Stimulated activated CD4-positive, alpha-beta T cell treated with anti-CD3 and anti-CD28 coated beads, Interleukin-15, amount 100 ng/mL, for 1 hour (primary cell): ENCODE results near the gene NPFF.
"Not testable (repeated sequence)": the region's sequence is repeated elsewhere in the genome, so short reads cannot be mapped to it uniquely, and the experiment has no call there.

Source experiments
- DNase-seq, 2 donors: peaks; one replicate each; pipeline ENCODE4 v3.0.0-alpha.2; 2020; ENCODE audit warnings: low read depth in 1 of 2, low spot score in 1 of 2

Gene NPFF, protein sequence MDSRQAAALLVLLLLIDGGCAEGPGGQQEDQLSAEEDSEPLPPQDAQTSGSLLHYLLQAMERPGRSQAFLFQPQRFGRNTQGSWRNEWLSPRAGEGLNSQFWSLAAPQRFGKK

DNA sequence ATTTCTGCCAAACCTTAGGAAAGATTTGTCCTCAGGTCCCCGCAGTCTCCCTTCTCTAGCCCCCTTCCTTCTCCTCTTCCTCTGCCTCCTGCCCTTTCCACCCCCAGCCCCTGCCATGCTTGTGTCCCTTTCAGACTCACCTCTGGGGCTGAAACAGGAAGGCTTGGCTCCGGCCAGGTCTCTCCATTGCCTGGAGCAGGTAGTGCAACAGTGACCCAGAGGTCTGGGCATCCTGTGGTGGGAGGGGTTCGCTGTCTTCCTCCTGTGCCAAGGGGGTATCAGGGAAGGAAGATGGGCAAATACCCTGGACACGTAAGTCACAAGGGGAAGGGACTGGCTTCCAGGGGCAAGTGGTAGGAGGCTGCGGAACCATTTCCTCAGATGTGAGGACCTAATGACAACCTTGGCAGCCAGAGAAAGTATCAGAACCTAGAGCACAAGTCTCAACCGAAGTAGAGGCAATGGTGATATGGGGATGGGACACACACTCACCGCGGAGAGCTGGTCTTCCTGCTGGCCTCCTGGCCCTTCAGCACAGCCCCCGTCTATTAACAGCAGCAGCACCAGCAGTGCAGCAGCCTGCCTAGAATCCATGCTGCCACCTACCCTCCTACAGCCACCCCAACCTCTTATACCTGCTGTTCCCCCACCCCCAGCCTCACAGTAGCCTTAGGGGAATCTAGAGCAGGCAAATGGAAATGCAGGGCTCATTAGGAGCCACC, at the start of gene NPFF:
Gene NPFF (minus strand): TSS at position 604 of the 722 bp plus-strand sequence. CDS start 10 bp downstream, at position 594.
- DNase-seq, result no peak

DNA sequence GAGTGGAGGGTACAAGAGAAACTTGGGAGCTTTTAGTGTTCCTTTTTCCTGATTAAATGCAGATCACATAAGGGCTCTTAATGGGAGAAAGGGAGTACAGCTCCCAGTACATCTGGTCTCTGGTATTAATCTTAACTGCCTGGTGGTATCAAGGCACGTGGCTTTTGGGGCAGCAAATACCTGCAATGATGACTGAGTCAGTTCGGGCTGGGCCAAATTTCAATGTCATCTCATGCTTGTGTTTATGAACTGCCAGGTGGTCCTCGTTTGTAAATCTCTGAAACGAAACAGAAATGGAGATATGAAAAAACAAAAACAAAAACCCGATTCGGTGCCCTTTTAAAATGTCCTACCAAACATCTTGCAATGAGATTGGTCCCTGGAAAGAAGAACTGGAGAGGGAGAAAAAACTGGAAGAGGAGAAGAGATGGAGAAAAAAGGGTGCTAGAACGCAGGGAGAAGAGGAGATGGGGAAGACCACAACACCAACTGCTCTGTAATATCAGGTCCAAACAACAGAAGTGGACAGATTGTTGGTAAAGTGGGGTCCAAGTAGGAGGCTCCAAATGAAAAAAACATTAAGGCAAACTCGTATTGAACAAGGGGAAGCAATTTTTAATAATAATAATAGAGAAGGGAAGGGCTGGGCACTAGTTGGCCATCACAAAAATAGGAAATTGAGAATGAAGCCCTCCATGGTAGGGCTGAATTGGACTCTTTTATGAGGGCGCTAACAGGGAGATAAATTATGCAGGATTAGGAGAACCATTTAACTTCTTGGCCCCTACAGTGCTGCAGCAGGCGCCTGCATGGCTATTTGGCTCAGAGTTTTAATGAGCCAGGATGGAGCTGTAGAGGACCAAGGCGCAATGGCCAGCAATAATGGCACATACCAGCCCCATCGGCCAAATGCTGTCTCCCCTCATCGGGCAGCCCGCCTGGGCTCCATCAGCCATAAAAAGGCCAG, 45.4 kb upstream of the NPFF start:
- DNase-seq, result no peak

DNA sequence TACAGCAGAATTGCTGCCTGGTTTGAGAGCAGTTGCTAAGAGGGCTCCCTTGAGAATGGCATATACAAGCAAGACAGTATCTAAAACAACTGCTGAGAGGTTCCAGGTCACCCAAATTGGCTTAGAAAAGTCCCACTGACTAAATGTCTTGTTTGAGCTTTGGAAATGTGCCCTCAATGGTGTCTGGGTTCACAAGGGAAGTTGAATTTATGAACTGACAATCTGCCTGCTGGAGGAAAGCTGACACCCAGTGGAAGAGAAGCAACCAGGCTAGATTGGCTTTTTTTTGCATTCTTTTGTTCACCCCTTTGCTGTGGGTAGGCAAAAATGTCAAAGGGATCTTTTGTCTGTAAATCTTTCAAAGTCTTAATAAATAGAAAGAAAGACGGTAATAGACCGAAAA, 44.6 kb upstream of the NPFF start:
- DNase-seq, result no peak

DNA sequence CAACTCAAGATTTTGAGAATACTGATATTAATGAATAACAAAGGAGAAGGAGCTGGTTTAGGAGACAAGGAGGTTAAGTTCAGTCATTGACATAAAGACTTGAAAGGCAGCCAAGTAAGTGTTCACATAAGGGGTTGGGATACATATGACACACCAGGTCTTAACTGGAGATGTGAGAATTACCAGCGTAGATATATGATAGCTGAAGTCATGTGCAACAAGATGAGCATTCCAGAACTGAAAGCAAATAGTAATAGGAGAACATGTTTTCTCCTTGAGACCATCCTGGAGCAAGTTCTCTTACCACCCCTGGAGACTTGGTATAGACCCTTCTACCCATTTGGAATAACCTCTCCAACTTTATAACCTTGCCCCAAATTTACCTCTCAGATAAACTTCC, 43.3 kb upstream of the NPFF start:
- DNase-seq, result no peak

DNA sequence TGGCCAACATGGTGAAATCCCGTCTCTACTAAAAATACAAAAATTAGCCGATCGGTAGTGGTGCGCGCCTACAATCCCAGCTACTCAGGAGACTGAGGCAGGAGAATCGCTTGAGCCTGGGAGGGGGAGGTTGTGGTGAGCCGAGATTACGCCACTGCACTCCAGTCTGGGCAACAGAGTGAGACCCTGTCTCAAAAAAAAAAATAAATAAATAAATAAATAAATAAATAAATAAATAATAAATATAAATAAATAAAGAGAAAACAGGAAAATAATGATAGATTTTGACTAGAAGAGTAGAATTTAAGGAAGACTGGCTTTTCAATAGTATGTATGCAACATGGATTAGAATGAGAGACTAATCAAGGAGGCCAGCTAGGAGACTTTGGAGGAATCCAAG, 42.8 kb upstream of the NPFF start:
- not testable (repeated sequence) for DNase-seq

DNA sequence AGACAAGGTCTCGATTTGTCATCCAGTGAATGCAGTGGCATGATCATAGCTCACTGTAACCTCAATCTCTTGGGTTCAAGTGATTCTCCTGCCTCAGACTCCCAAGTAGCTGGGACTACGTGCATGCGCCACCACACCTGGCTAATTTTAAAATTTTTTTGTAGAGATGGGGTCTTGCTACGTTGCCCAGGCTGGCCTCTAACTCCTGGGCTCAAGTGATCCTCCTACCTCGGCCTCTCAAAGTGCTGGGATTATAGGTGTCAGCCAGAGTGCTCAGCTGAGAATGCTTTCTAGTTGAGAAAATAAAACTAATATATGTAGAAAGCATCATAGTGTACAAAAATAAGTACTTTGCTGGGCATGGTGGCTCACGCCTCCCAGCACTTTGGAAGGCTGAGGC, 41.1 kb upstream of the NPFF start:
- not testable (repeated sequence) for DNase-seq

DNA sequence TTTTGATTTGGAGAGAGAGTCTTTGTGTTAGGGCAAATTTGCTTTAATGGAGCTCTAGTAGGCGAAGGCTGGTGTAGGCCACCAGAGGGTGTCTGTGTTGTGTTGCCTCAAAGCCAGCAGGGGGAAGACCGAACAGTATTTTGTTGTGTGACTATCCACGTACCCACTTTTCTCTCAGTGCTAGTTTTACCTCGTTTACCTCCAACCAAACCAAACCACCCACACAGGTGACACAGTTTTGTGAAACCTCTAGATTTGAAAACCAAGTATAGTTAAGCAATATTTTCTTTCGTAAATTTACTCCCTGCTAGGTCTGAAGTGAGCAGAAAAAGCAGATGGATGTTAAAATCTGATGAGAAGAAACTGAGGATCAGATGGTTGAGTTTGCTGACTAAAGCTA, 36.3 kb upstream of the NPFF start:
- peak; percentile 5 to 20 for DNase-seq

DNA sequence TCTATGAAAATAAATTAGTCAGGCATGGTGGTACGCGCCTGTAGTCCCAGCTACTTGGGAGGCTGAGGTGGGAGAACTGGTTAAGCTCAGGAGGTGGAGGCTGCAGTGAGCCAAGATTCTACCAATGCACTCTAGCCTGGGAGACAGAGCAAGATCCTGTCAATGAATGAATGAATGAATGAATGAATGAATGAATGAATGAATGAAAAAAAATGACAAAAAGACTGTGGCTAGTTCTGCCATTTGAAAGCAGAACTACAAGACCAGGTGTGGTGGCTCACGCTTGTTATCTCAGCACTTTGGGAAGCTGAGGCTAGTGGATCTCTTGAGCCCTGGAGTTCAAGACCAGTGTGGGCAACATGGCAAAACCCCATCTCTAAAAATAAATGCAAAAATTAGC, 32.2 kb upstream of the NPFF start:
- DNase-seq, result no peak

DNA sequence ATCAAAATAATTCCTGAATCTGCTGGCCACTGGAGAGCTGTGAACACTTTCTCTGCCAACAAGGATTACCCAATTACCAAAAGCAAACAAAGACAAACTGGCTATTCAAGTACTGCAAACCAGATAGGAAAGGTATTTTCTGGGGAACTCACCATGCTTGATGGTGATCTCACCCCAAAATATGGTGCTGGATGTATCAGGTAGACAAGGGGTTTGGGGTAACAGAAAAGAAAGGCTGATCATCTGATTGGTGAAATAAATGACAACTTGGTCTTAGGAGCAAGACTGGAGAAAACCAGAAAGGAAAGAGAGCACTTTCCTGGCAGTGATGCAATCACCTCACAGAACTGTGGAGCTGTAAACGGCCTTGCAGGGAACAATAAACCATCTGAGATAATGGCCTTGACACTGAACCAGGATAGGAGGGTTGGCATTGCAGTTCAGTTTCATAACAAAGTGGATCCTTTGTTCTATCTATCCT, 31.0 kb upstream of the NPFF start:
- DNase-seq, result no peak

DNA sequence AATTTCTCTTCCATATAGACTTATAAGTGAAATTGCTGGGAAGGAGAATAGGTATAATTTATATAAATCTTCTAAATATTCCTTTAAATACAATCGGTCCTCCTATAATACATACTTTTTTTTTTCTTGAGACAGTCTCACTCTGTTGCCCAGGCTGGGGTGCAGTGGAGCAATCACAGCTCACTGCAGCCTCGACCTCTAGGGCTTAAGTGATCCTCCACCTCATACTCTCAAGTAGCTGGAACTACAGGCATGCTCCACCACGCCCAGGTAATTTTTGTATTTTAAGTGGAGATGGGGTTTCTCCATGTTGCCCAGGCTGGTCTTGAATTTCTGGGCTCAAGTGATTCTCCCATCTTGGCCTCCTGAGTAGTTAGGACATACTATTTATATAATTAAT, 29.7 kb upstream of the NPFF start:
- DNase-seq, result no peak

DNA sequence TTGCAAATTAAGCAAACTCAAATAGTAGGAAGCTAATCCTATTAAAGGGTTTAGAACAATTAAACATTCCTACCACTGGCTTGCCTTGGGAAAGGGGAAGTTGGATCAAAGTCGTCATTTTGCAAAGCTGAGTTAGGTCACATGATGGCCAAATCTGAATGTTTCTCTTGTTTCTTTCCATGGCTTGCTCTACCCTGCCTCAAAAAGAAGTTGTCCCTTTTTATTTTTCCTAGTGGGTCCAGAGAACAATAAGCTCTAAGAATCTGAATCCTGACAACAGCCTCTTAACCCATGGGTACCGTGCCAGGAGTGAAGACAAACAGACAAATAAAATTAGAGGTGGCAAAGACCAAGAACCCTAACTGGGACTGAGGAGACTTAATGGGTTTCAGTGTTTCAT, 26.2 kb upstream of the NPFF start:
- DNase-seq, result no peak

DNA sequence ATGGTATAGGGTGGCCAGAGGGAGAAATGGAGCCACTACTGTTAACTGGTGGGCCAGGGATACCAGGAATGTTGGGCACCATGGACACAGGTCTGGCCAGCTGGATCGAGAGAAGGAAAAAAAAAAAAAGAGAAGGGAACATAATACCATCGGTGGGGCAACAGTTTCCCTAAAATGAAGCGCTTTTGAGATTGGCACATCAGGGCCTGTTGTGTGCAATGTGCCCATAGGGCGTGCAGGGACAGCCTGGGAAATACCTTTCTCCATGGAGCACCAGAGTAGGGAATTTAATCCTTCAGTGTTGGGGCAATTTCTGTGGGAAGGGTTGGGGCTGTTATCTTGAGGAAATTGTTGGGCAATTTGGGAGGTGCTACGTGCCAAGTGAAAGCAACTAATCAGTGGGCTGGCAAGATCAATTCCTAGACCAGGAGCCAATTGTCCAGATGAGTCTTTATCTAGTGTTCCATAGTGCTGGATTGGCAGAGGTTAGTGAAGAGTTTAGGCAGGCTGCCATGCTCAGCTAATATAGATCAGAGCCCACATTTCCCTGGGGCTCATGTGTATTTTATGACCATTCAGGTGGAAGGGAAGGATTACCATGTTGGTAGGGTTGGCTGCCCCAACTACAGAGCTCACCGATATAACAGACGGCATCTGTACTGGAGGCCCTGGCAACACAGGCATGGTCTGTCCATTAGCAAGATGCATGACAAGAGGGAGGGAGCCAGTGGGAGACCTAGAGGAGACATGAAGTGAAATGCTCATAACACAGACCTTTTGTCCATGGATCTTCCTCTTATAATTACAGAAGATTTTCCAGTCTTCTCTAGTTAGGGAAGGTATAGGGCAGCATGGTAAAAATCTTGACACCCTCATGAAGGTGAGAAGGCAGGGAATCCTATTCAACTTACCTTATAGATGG, 25.5 kb upstream of the NPFF start:
- DNase-seq, result no peak

DNA sequence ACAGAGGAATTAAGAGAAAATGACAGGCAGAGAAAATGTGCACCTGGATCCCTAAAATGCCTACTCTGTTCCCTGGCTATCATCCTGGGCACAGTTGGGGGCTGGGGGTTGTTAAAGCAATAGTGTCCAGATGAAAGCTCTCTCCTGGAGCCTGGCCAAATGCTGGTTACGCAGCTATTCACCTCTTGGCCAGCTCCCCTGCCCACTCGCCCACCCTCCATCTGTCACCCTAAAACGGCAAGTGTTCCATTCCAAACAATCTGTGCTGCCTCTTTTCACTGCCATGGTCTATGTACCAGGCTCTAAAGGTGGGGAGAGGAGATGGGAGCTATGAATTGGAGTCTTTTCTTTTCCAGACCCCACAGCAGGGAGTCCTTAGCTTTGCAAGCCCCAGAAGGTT, 24.7 kb upstream of the NPFF start:
- no peak for DNase-seq

DNA sequence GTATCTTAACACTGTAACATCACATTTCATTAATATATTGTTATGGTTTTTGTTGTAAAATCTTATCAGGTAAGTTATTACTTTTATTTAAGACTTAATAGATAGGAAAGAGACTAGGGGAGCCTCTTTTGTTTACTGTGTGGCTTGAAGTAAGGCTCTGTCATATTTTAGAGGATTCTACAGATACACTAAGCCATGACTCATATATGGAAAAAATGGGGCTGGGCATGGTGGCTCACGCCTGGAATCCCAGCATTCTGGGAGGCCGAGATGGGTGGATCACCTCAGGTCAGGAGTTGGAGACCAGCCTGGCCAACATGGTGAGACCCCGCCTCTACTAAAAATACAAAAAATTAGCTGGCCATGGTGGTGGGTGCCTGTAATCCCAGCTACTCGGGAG, 23.6 kb upstream of the NPFF start:
- no peak for DNase-seq

DNA sequence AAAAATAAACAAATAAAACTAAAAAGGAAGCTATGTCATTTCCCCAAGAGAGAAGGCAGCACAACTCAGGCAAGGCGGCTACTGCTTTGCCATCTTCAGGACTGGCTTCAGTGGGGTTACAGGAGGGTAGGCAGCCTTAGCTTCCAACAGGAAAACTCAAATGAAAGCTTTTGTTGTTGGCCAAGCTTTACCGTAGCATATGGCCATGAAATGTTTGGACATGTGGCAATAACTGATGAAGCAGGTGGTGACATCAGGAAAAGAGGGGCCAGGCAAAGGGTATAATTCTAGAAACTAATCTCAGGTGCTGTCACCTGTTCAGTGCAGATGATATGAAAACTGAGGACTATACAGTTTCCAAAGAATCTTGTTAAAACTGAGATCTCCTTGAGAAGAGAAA, 22.8 kb upstream of the NPFF start:
- DNase-seq, result no peak

DNA sequence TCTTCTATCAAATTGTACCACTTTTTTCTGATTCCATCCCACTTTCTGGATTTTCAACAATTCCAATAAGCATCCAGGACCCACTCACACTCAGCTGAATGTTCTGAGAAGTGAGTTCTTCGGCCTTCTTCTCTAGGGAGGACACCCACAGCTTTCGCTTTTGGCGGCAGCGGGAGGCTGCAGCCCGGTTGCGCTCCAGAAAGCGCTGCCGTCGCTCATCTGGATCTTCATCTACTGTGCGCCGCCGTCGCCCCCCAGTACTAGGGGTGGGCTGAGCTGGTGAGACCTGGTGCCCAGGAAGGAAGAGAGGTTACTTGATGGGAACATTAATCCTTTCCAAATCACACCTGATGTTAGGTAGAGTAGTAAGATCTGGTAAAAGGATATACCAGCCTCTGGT, 17.2 kb upstream of the NPFF start:
- no peak for DNase-seq

DNA sequence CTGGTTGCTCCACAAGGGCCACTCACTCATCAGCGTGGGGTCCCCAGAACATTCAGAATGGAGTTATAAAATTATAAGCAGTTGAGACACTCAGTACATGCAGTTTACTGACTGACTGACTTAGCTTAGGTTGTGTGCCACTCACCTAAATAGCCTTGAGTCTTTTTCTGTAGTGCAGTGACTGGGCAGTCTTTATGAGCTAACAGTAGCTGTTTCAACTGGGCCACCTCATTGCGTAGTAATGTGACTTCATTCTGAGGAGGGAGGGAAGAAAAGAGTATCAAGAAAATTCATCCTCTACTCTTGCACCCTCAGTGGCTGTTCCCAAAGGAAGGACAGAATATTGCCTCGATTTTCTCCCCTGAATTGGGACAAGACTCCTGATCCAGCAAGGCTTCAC, 15.8 kb upstream of the NPFF start:
- DNase-seq, result no peak

DNA sequence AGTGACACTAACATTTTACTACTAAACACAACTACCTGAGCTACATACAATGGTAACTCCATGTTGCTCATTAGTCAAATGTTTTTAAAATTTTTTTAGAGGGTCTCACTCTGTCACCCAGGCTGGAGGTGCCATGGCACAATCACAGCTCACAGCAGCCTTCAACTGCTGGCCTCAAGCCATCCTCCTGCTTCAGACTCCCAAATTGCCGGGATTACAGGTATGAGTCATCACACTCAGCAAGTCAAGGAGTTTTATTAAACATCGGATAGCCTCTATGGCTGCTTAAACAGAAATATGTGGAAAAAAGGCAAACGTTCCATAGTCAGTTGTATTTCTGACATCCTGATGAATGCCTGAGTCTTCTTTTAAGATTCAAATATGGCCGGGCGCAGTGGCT, 11.1 kb upstream of the NPFF start:
- DNase-seq, result no peak

DNA sequence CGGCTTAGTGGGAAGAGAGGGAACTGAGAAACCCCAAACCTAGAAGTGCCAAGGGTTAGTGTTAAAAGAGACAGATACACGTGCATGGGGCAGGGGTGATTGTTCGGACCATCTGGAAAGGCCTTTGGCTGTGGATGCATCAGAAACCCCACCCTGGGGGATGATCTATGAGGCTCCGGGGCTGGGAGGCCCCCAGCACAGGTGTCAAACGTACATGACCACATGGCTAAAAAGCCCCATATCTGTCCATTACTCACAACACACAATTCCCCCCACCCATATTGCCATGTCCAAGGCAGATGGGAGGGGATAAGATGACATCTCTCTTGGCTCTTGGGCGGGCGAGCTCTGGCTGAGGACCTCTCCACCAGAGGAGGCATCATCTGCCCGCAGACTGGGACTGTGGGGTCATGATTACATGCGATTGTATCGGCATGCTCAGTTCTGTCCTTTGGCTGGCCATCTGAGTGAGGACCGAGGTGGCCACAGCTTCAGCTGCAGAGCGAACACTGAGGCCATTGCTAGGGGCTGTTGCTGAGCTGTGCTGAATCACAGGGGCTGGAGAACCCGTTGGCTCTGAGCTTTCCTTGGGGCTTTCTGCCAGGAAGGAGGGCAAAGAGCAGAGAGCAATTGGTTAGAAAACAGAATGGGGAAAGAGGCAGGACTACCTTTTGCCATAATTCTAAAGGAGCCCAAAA, 9.6 kb upstream of the NPFF start:
- no peak for DNase-seq

DNA sequence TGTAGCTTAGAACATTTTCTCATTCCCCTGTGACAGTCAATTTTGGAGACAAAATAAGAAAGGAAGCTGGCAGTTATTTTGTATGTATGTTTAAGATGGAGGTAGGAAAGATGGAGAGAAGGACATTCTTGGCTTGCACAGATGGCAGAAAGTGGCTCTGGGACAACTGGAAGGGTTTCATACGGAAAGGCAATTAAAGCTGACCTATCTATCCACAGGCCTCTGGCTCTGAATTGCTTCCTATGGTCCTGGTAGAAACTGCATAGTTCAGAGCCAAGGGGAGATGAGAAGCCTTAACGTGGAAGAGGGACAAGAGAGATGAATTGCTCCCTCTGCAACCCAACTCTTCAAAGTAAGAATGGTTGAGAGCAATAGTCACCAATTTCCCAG, 8.0 kb upstream of the NPFF start:
- DNase-seq, result no peak
